Liver (tissue), 9 donors: ENCODE measurements around the gene TEK. TPM values are rescaled to one million over a fixed set of nuclear protein-coding genes. Genes with fewer than 3 reads are reported as not detected.

Experiments used
- DNase-seq: peaks from one replicate; pipeline ENCODE4 v3.0.0-alpha.2; 2017; ENCODE audit warnings: low spot score
- H3K27ac ChIP-seq, 2 donors: one replicate each; pipeline ENCODE4 v1.7.0; 2013; ENCODE audit warnings: inconsistent platforms in 2 of 2, low read length in 2 of 2, control low read depth in 1 of 2, low read depth in 1 of 2, mild to moderate bottlenecking in 1 of 2
- H3K27me3 ChIP-seq, 4 donors: one replicate each; pipeline versions ENCODE4 v1.6.1 to v1.7.0; 2013; ENCODE audit warnings: low read length in 3 of 4, inconsistent platforms in 1 of 4, mild to moderate bottlenecking in 1 of 4, moderate library complexity in 1 of 4; ENCODE audit not compliant: control insufficient read depth in 4 of 4, insufficient read depth in 4 of 4
- H3K36me3 ChIP-seq, 4 donors: one replicate each; pipeline versions ENCODE4 v1.6.1 to v1.7.0; 2013; ENCODE audit warnings: low read length in 3 of 4, mild to moderate bottlenecking in 3 of 4, low read depth in 1 of 4, moderate library complexity in 1 of 4; ENCODE audit not compliant: control insufficient read depth in 4 of 4, insufficient read depth in 3 of 4
- H3K4me1 ChIP-seq, 4 donors: one replicate each; pipeline versions ENCODE4 v1.6.1 to v1.7.0; 2013; ENCODE audit warnings: low read length in 3 of 4, mild to moderate bottlenecking in 3 of 4, moderate library complexity in 1 of 4; ENCODE audit not compliant: control insufficient read depth in 4 of 4, insufficient read depth in 4 of 4
- H3K4me3 ChIP-seq, 3 donors: one replicate each; pipeline versions ENCODE4 v1.6.1 to v1.7.0; 2013; ENCODE audit warnings: low read length in 3 of 3, control low read depth in 1 of 3, low read depth in 1 of 3, mild to moderate bottlenecking in 1 of 3
- H3K9ac ChIP-seq, 2 donors: one replicate each; pipeline ENCODE4 v1.7.0; 2013; ENCODE audit warnings: low read length in 2 of 2, mild to moderate bottlenecking in 2 of 2, moderate library complexity in 2 of 2, control low read depth in 1 of 2, low read depth in 1 of 2
- H3K9me3 ChIP-seq, 4 donors: one replicate each; pipeline versions ENCODE4 v1.6.1 to v1.7.0; 2013; ENCODE audit warnings: low read length in 3 of 4; ENCODE audit not compliant: control insufficient read depth in 4 of 4
- EGR1 ChIP-seq, 2 donors: IDR thresholded peaks; 2 replicates each; pipeline ENCODE4 v1.6.1; 2016 to 2018; ENCODE audit warnings: antibody characterized with exemption in 2 of 2, low read depth in 2 of 2
- FOXA1 ChIP-seq: IDR thresholded peaks from 2 replicates; pipeline ENCODE4 v1.6.1; 2016; ENCODE audit warnings: antibody characterized with exemption
- FOXA2 ChIP-seq: IDR thresholded peaks from 2 replicates; pipeline ENCODE4 v1.6.1; 2016; ENCODE audit warnings: antibody characterized with exemption
- GABPA ChIP-seq, 2 donors: IDR thresholded peaks in 1 of 2; conservative IDR thresholded peaks in 1 of 2; 2 replicates each; pipeline ENCODE4 v1.6.1; 2016; ENCODE audit warnings: antibody characterized with exemption in 2 of 2, mild to moderate bottlenecking in 1 of 2, moderate library complexity in 1 of 2
- HNF4A ChIP-seq, 2 donors: conservative IDR thresholded peaks; 2 replicates each; pipeline ENCODE4 v1.6.1; 2016; ENCODE audit warnings: antibody characterized with exemption in 2 of 2, mild to moderate bottlenecking in 2 of 2
- HNF4G ChIP-seq: IDR thresholded peaks from 2 replicates; pipeline ENCODE4 v1.6.1; 2016; ENCODE audit warnings: antibody characterized with exemption
- JUND ChIP-seq, 2 donors: IDR thresholded peaks; 2 replicates each; pipeline ENCODE4 v1.6.1; 2016; ENCODE audit warnings: antibody characterized with exemption in 2 of 2
- NR2F2 ChIP-seq: IDR thresholded peaks from 2 replicates; pipeline ENCODE4 v1.6.1; 2016; ENCODE audit warnings: antibody characterized with exemption
- RAD21 ChIP-seq, 2 donors: IDR thresholded peaks; 2 replicates each; pipeline ENCODE4 v1.6.1; 2016; ENCODE audit warnings: antibody characterized with exemption in 2 of 2, mild to moderate bottlenecking in 2 of 2
- RXRA ChIP-seq, 2 donors: IDR thresholded peaks; 2 replicates each; pipeline ENCODE4 v1.6.1; 2017 to 2018; ENCODE audit warnings: antibody characterized with exemption in 2 of 2, mild to moderate bottlenecking in 1 of 2
- SP1 ChIP-seq: IDR thresholded peaks from 2 replicates; pipeline ENCODE4 v1.6.1; 2018; ENCODE audit warnings: antibody characterized with exemption, mild to moderate bottlenecking
- TAF1 ChIP-seq: conservative IDR thresholded peaks from 2 replicates; pipeline ENCODE4 v1.6.1; 2016; ENCODE audit warnings: antibody characterized with exemption, mild to moderate bottlenecking
- YY1 ChIP-seq: IDR thresholded peaks from 2 replicates; pipeline ENCODE4 v1.6.1; 2016; ENCODE audit warnings: antibody characterized with exemption, mild to moderate bottlenecking
- WGBS: extraction: QIAGEN DNeasy Blood & Tissue Kit; methylation state at CpG from one replicate; pipeline ENCODE4 v1.1.7; 2013; 5-methylcytosine and 5-hydroxymethylcytosine counted together
- polyA plus RNA-seq, 2 donors: library from polyadenylated mRNA; stranded (reverse) in 1 of 2; unstranded in 1 of 2; fragments of 200-250 nt in 1 of 2; fragments of >200 nt in 1 of 2; fragmentation: Nextera tagmentation in 1 of 2; extraction: Ambion mirVana in 1 of 2; gene quantifications; one replicate each; pipeline versions ENCODE4 v1.2.1 to v1.2.3, GENCODE V29; 2013 to 2015
- total RNA-seq, 2 donors: library from RNA; depleted of rRNA; stranded (reverse); fragments of >200 nt; gene quantifications; one replicate each; pipeline ENCODE4 v1.2.3, GENCODE V29; 2014
- TF ChIP-seq, protein P1 (sequence below): IDR thresholded peaks from 2 replicates; pipeline ENCODE4 v1.6.1; 2016; ENCODE audit warnings: antibody characterized with exemption
- TF ChIP-seq, protein P2 (sequence below): IDR thresholded peaks from 2 replicates; pipeline ENCODE4 v1.6.1; 2016; ENCODE audit warnings: antibody characterized with exemption
- TF ChIP-seq, protein P3 (sequence below): IDR thresholded peaks from 2 replicates; pipeline ENCODE4 v1.6.1; 2016; ENCODE audit warnings: antibody characterized with exemption, mild to moderate bottlenecking
- TF ChIP-seq, protein P4 (sequence below): IDR thresholded peaks from 2 replicates; pipeline ENCODE4 v1.6.1; 2016; ENCODE audit warnings: antibody characterized with exemption
- TF ChIP-seq, protein P5 (sequence below): fragments of 150-350 bp; IDR thresholded peaks from 2 replicates; pipeline ENCODE4 v1.5.1; 2017; ENCODE audit warnings: improper control_type of control experiment, low read depth, low read length; ENCODE audit not compliant: missing input control
- donor health status: healthy.
- donor health status: healthy.
- donor health status: healthy.
- donor health status: healthy.
- donor health status: healthy.

TEK gene
- total and polyA plus RNA-seq, 4 donors: 2.9 to 13.8 (median 8.4) TPM

DNA sequence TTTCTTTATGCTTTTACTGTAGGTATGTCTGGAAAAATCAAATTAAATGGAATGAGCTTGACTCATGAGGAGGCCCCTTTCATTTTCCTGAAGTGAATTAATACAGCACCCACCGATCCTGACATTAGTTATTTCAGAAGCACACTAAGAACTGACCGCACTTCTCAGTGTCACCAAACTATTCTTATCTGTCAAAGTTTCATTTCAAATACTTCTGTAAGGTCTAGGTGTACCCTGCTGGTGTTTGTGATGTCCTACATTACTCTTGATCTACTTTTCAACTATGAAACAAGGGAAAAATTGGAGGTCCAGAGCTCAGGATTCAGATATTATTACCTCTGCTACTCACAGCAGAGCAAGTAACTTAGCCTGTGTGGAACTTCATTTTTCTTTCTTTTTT, 1.8 kb upstream of the TEK start (continued):
- no peak for TF ChIP-seq TAF1
- no peak for TF ChIP-seq FOXA1

DNA sequence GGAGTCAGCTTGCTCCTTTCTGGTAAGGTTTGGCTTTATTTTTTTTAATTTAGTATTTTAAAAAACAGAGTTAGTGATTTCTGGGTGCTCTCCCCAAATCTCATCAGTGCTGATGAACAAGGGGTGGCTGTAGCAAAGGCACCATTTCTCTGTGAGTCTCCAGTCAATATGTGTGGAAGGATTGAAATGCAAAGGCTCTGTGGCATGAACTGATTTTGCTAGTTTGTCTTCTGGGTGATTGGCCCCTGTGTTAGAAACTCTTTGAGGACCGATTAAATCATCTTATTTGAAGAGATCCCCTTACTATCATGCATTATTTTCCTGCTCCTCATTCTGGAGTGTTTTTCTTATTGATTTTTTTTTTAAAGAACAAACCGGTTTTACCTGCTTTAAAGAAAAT, 596 bp downstream of the TEK start:
- H3K27me3 ChIP-seq: no peaks in the 10 kb centered on the region
- H3K9ac ChIP-seq: peak overlapping the region in 1 of 2 donors; percentile 30
- no peaks in the 10 kb centered on the region for H3K4me1 ChIP-seq
- H3K27ac ChIP-seq: peak overlapping the region in 1 of 2 donors; percentile 37
- no peaks in the 10 kb centered on the region for H3K36me3 ChIP-seq
- DNase-seq: no peak
- TF ChIP-seq HNF4A (conservative IDR thresholded peaks at IDR 0.05) (no peak), HNF4G (no peak), YY1 (no peak)
- TF ChIP-seq, protein P1, sequence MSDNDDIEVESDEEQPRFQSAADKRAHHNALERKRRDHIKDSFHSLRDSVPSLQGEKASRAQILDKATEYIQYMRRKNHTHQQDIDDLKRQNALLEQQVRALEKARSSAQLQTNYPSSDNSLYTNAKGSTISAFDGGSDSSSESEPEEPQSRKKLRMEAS: no peak
- H3K9me3 ChIP-seq: no peaks in the 10 kb centered on the region
- whole genome bisulfite sequencing: 40% methylated on average over 2 of the region's 2 CpGs
- peak overlapping the region in 1 of 3 donors; percentile 38 for H3K4me3 ChIP-seq

DNA sequence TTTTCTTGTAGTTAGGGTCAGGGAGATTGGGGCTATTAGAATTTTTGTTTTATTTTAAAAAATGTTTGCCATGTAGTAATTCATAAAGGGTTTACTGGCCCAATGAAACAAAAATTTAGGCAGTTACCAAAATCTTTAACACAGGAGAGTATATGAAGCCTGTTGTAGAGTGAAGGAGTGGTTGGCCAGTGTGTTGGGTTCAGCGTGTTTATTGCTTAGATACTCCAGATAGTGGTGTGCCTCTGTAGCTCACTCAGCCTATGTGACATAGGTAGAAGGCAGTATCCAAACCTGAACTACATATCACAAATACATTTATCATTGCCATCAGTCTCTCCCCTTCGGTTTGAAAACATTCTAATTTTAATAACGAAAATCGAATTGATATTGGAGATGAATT, 1.2 kb downstream of the TEK start:
- H3K9ac ChIP-seq: no peak overlapping the region

DNA sequence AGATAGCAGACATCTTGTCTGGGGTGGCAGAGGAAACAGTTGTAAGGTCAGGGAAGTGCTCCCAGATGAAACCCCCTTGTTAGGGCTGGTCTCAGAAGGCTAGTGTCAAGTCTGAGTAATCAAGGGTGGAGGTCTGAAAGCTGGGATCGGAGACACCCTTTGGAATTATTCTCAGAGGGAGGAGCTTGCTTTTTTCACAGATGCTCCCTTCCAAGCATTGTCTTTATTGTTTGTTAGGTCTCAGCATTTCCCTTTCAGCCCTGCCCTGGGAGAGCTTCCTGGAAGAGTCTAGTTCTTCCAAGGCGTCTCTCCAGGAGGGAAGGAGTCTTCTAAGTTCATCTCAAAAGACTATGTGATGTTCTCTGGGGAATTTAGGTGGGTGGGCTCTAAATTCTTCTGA, 3.2 kb downstream of the TEK start:
- Histone ChIP-seq H3K36me3 (no peaks in the 10 kb centered on the region), H3K4me1 (no peaks in the 10 kb centered on the region), H3K27ac (no peak overlapping the region), H3K9ac (no peak overlapping the region), H3K27me3 (no peaks in the 10 kb centered on the region), H3K4me3 (no peak overlapping the region), H3K9me3 (no peaks in the 10 kb centered on the region)
- WGBS: 53% methylated on average over 2 of the region's 2 CpGs
- DNase-seq: no peak
- TF ChIP-seq, protein P2, sequence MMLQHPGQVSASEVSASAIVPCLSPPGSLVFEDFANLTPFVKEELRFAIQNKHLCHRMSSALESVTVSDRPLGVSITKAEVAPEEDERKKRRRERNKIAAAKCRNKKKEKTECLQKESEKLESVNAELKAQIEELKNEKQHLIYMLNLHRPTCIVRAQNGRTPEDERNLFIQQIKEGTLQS: no peak
- TF ChIP-seq TAF1 (no peak), SP1 (no peak), JUND (IDR thresholded peaks at IDR 0.05) (no peak), EGR1 (IDR thresholded peaks at IDR 0.05; ENCODE audit: low read depth in 2 of 2) (no peak), RAD21 (IDR thresholded peaks at IDR 0.05) (no peak), HNF4A (conservative IDR thresholded peaks at IDR 0.05) (no peak), GABPA (IDR thresholded peaks at IDR 0.05 in 1 of 2, conservative IDR thresholded peaks at IDR 0.05 in 1 of 2) (no peak), FOXA1 (no peak), RXRA (IDR thresholded peaks at IDR 0.05) (no peak), NR2F2 (no peak), FOXA2 (no peak), HNF4G (no peak), YY1 (no peak)
- TF ChIP-seq, protein P3, sequence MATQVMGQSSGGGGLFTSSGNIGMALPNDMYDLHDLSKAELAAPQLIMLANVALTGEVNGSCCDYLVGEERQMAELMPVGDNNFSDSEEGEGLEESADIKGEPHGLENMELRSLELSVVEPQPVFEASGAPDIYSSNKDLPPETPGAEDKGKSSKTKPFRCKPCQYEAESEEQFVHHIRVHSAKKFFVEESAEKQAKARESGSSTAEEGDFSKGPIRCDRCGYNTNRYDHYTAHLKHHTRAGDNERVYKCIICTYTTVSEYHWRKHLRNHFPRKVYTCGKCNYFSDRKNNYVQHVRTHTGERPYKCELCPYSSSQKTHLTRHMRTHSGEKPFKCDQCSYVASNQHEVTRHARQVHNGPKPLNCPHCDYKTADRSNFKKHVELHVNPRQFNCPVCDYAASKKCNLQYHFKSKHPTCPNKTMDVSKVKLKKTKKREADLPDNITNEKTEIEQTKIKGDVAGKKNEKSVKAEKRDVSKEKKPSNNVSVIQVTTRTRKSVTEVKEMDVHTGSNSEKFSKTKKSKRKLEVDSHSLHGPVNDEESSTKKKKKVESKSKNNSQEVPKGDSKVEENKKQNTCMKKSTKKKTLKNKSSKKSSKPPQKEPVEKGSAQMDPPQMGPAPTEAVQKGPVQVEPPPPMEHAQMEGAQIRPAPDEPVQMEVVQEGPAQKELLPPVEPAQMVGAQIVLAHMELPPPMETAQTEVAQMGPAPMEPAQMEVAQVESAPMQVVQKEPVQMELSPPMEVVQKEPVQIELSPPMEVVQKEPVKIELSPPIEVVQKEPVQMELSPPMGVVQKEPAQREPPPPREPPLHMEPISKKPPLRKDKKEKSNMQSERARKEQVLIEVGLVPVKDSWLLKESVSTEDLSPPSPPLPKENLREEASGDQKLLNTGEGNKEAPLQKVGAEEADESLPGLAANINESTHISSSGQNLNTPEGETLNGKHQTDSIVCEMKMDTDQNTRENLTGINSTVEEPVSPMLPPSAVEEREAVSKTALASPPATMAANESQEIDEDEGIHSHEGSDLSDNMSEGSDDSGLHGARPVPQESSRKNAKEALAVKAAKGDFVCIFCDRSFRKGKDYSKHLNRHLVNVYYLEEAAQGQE: no peak
- TF ChIP-seq, protein P1: no peak
- TF ChIP-seq, protein P4, sequence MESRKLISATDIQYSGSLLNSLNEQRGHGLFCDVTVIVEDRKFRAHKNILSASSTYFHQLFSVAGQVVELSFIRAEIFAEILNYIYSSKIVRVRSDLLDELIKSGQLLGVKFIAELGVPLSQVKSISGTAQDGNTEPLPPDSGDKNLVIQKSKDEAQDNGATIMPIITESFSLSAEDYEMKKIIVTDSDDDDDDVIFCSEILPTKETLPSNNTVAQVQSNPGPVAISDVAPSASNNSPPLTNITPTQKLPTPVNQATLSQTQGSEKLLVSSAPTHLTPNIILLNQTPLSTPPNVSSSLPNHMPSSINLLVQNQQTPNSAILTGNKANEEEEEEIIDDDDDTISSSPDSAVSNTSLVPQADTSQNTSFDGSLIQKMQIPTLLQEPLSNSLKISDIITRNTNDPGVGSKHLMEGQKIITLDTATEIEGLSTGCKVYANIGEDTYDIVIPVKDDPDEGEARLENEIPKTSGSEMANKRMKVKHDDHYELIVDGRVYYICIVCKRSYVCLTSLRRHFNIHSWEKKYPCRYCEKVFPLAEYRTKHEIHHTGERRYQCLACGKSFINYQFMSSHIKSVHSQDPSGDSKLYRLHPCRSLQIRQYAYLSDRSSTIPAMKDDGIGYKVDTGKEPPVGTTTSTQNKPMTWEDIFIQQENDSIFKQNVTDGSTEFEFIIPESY: no peak
- TF ChIP-seq, protein P5, sequence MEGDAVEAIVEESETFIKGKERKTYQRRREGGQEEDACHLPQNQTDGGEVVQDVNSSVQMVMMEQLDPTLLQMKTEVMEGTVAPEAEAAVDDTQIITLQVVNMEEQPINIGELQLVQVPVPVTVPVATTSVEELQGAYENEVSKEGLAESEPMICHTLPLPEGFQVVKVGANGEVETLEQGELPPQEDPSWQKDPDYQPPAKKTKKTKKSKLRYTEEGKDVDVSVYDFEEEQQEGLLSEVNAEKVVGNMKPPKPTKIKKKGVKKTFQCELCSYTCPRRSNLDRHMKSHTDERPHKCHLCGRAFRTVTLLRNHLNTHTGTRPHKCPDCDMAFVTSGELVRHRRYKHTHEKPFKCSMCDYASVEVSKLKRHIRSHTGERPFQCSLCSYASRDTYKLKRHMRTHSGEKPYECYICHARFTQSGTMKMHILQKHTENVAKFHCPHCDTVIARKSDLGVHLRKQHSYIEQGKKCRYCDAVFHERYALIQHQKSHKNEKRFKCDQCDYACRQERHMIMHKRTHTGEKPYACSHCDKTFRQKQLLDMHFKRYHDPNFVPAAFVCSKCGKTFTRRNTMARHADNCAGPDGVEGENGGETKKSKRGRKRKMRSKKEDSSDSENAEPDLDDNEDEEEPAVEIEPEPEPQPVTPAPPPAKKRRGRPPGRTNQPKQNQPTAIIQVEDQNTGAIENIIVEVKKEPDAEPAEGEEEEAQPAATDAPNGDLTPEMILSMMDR: no peak

More for the DNA sequence above, 1.2 kb downstream of the TEK start:
- TF ChIP-seq, protein P2: no peak
- no peak for TF ChIP-seq HNF4A (conservative IDR thresholded peaks at IDR 0.05)
- DNase-seq: no peak
- H3K27ac ChIP-seq: no peak overlapping the region
- no peaks in the 10 kb centered on the region for H3K27me3 ChIP-seq
- WGBS: 61% methylated on average over 4 of the region's 4 CpGs
- no peaks in the 10 kb centered on the region for H3K4me1 ChIP-seq
- H3K36me3 ChIP-seq: no peaks in the 10 kb centered on the region
- no peaks in the 10 kb centered on the region for H3K9me3 ChIP-seq
- H3K4me3 ChIP-seq: no peak overlapping the region
